Dendritic cell treated with granulocyte-macrophage colony-stimulating factor and Interleukin-4, amounts not matched to agents 40 ng/mL and 50 ng/mL, for 4 days (primary cell): ENCODE data around the gene TGFBR3.

Experiments
- H3K27ac Mint-ChIP-seq: one replicate; pipeline ENCODE4 v1.8.0; 2022; ENCODE audit warnings: mild to moderate bottlenecking, mixed read lengths
- H3K27me3 Mint-ChIP-seq: one replicate; pipeline ENCODE4 v1.8.0; 2022; ENCODE audit warnings: mild to moderate bottlenecking, mixed read lengths
- H3K36me3 Mint-ChIP-seq: one replicate; pipeline ENCODE4 v1.8.0; 2022; ENCODE audit warnings: low read depth, mixed read lengths
- H3K4me1 Mint-ChIP-seq: one replicate; pipeline ENCODE4 v1.8.0; 2022; ENCODE audit warnings: low read depth, mixed read lengths
- H3K4me3 Mint-ChIP-seq: one replicate; pipeline ENCODE4 v1.8.0; 2022; ENCODE audit warnings: mild to moderate bottlenecking, moderate library complexity, mixed read lengths
- H3K9me3 Mint-ChIP-seq: one replicate; pipeline ENCODE4 v1.8.0; 2022; ENCODE audit warnings: mixed read lengths
- intact Hi-C: fragments of 100-400 bp; cut with micrococcal nuclease; formaldehyde crosslinking; loops from one replicate; pipeline ENCODE4 v1.15.0; 2022

TGFBR3 gene

GRCh38 chr1:91729621-91730358 is 156.2 kb downstream of the TGFBR3 start:
- no peak overlapping the region for H3K4me3 Mint-ChIP-seq
- peaks cover 9% of the 10 kb centered on the region for H3K4me1 Mint-ChIP-seq
- H3K27ac Mint-ChIP-seq, result no peak overlapping the region
- peaks cover 43% of the 10 kb centered on the region for H3K27me3 Mint-ChIP-seq
- intact Hi-C loops, result no loop called here
- H3K36me3 Mint-ChIP-seq, result no peaks in the 10 kb centered on the region
- no peaks in the 10 kb centered on the region for H3K9me3 Mint-ChIP-seq

GRCh38 chr1:91727763-91728162 is 158.2 kb downstream of the TGFBR3 start:
- intact Hi-C loops, result no loop called here
- no peak overlapping the region for H3K27ac Mint-ChIP-seq
- no peaks in the 10 kb centered on the region for H3K9me3 Mint-ChIP-seq
- no peak overlapping the region for H3K4me3 Mint-ChIP-seq
- H3K4me1 Mint-ChIP-seq, result peaks cover 9% of the 10 kb centered on the region
- H3K36me3 Mint-ChIP-seq, result no peaks in the 10 kb centered on the region
- peaks cover 32% of the 10 kb centered on the region for H3K27me3 Mint-ChIP-seq

- Mint-ChIP-seq H3K27ac (no peak overlapping the region), H3K36me3 (no peaks in the 10 kb centered on the region), H3K27me3 (peaks cover 25% of the 10 kb centered on the region), H3K9me3 (no peaks in the 10 kb centered on the region), H3K4me3 (no peak overlapping the region), H3K4me1 (peaks cover 9% of the 10 kb centered on the region)
- intact Hi-C loops, result no loop called here
These were observed 159.8 kb downstream of the TGFBR3 start for GRCh38 chr1:91725989-91726721.

- no peaks in the 10 kb centered on the region for H3K9me3 Mint-ChIP-seq
- peaks cover 21% of the 10 kb centered on the region for H3K27me3 Mint-ChIP-seq
- H3K4me1 Mint-ChIP-seq, result peaks cover 7% of the 10 kb centered on the region
- intact Hi-C loops, result no loop called here
- no peak overlapping the region for H3K27ac Mint-ChIP-seq
- no peak overlapping the region for H3K4me3 Mint-ChIP-seq
- no peaks in the 10 kb centered on the region for H3K36me3 Mint-ChIP-seq
These were observed 160.3 kb downstream of the TGFBR3 start for GRCh38 chr1:91725618-91725988.

GRCh38 chr1:91724644-91725043 is 161.3 kb downstream of the TGFBR3 start:
- H3K27me3 Mint-ChIP-seq, result peaks cover 13% of the 10 kb centered on the region
- intact Hi-C loops, result no loop called here
- H3K4me1 Mint-ChIP-seq, result no peaks in the 10 kb centered on the region
- H3K9me3 Mint-ChIP-seq, result no peaks in the 10 kb centered on the region
- no peak overlapping the region for H3K4me3 Mint-ChIP-seq
- H3K27ac Mint-ChIP-seq, result no peak overlapping the region
- H3K36me3 Mint-ChIP-seq, result no peaks in the 10 kb centered on the region

- no peak overlapping the region for H3K4me3 Mint-ChIP-seq
- H3K9me3 Mint-ChIP-seq, result no peaks in the 10 kb centered on the region
- no peak overlapping the region for H3K27ac Mint-ChIP-seq
- no peaks in the 10 kb centered on the region for H3K36me3 Mint-ChIP-seq
- intact Hi-C loops, result no loop called here
- peaks cover 11% of the 10 kb centered on the region for H3K27me3 Mint-ChIP-seq
- H3K4me1 Mint-ChIP-seq, result no peaks in the 10 kb centered on the region
These were observed 161.7 kb downstream of the TGFBR3 start for GRCh38 chr1:91724231-91724630.

GRCh38 chr1:91720044-91720443 is 165.9 kb downstream of the TGFBR3 start:
- intact Hi-C loops, result no loop called here

GRCh38 chr1:91718877-91719276 is 167.1 kb downstream of the TGFBR3 start:
- H3K27ac Mint-ChIP-seq, result no peak overlapping the region
- no peaks in the 10 kb centered on the region for H3K36me3 Mint-ChIP-seq
- no peak overlapping the region for H3K4me3 Mint-ChIP-seq
- intact Hi-C loops, result no loop called here
- peaks cover 5% of the 10 kb centered on the region for H3K27me3 Mint-ChIP-seq
- H3K9me3 Mint-ChIP-seq, result no peaks in the 10 kb centered on the region
- H3K4me1 Mint-ChIP-seq, result no peaks in the 10 kb centered on the region

More at GRCh38 chr1:91720044-91720443, 165.9 kb downstream of the TGFBR3 start:
- no peaks in the 10 kb centered on the region for H3K4me1 Mint-ChIP-seq
- H3K27ac Mint-ChIP-seq, result no peak overlapping the region
- peaks cover under 1% of the 10 kb centered on the region for H3K27me3 Mint-ChIP-seq
- no peak overlapping the region for H3K4me3 Mint-ChIP-seq
- no peaks in the 10 kb centered on the region for H3K9me3 Mint-ChIP-seq
- no peaks in the 10 kb centered on the region for H3K36me3 Mint-ChIP-seq

GRCh38 chr1:91718368-91718767 is 167.6 kb downstream of the TGFBR3 start:
- intact Hi-C loops, result no loop called here
- Mint-ChIP-seq H3K27me3 (peaks cover 5% of the 10 kb centered on the region), H3K27ac (no peak overlapping the region), H3K36me3 (no peaks in the 10 kb centered on the region), H3K4me3 (no peak overlapping the region), H3K9me3 (no peaks in the 10 kb centered on the region), H3K4me1 (peaks cover 4% of the 10 kb centered on the region)

GRCh38 chr1:91717839-91718238 is 168.1 kb downstream of the TGFBR3 start:
- H3K4me3 Mint-ChIP-seq, result no peak overlapping the region
- H3K36me3 Mint-ChIP-seq, result no peaks in the 10 kb centered on the region
- H3K27ac Mint-ChIP-seq, result no peak overlapping the region
- peaks cover 5% of the 10 kb centered on the region for H3K27me3 Mint-ChIP-seq
- intact Hi-C loops, result no loop called here
- H3K9me3 Mint-ChIP-seq, result no peaks in the 10 kb centered on the region
- H3K4me1 Mint-ChIP-seq, result peaks cover 9% of the 10 kb centered on the region

GRCh38 chr1:91716339-91716738 is 169.6 kb downstream of the TGFBR3 start:
- intact Hi-C loops, result no loop called here

GRCh38 chr1:91715416-91716000 is 170.4 kb downstream of the TGFBR3 start:
- H3K4me1 Mint-ChIP-seq, result peaks cover 13% of the 10 kb centered on the region
- no peak overlapping the region for H3K4me3 Mint-ChIP-seq
- H3K36me3 Mint-ChIP-seq, result no peaks in the 10 kb centered on the region
- H3K9me3 Mint-ChIP-seq, result no peaks in the 10 kb centered on the region
- no peak overlapping the region for H3K27ac Mint-ChIP-seq
- intact Hi-C loops, result no loop called here
- peaks cover 5% of the 10 kb centered on the region for H3K27me3 Mint-ChIP-seq

More at GRCh38 chr1:91716339-91716738, 169.6 kb downstream of the TGFBR3 start:
- Mint-ChIP-seq H3K4me1 (peaks cover 13% of the 10 kb centered on the region), H3K27me3 (peaks cover 5% of the 10 kb centered on the region), H3K36me3 (no peaks in the 10 kb centered on the region), H3K27ac (no peak overlapping the region), H3K4me3 (no peak overlapping the region), H3K9me3 (no peaks in the 10 kb centered on the region)

GRCh38 chr1:91714867-91715381 is 171.0 kb downstream of the TGFBR3 start:
- H3K4me1 Mint-ChIP-seq, result peaks cover 13% of the 10 kb centered on the region
- intact Hi-C loops, result loop anchor here (5.0 kb wide), 1 partner anchor 143 kb away; no protein-coding TSS in a partner anchor
- H3K9me3 Mint-ChIP-seq, result no peaks in the 10 kb centered on the region
- no peaks in the 10 kb centered on the region for H3K36me3 Mint-ChIP-seq
- H3K27ac Mint-ChIP-seq, result no peak overlapping the region
- H3K27me3 Mint-ChIP-seq, result peaks cover 5% of the 10 kb centered on the region
- H3K4me3 Mint-ChIP-seq, result no peak overlapping the region
